ENCODE results near the gene TEX51. TPM values are rescaled to one million over a fixed set of nuclear protein-coding genes. Genes with fewer than 3 reads are reported as not detected.

TEX51 gene
- total RNA-seq, 2 donors from 2014 or later, result not detected

GRCh38 chr2:126912201-126912600 lies 13.5 kb downstream of the TEX51 start:
- intact Hi-C loops (cut with DNase I), result no loop called here
- no peaks in the 10 kb centered on the region for H3K36me3 ChIP-seq
- TF ChIP-seq CTCF (IDR thresholded peaks at IDR 0.05), result no peak

GRCh38 chr2:126913329-126913728 lies 14.6 kb downstream of the TEX51 start:
- H3K9ac ChIP-seq (ENCODE audit: low read depth in 2 of 2, low read length in 2 of 2), result no peak overlapping the region
- intact Hi-C loops (cut with DNase I), result no loop called here
- H3K27ac ChIP-seq, result no peak overlapping the region
- DNase-seq, result peak; percentile 7
- no peaks in the 10 kb centered on the region for H3K36me3 ChIP-seq
- TF ChIP-seq CTCF (IDR thresholded peaks at IDR 0.05), result no peak
- H3K27me3 ChIP-seq, result no peaks in the 10 kb centered on the region
- H3K9me3 ChIP-seq, result no peaks in the 10 kb centered on the region
- no peak overlapping the region for H3K4me3 ChIP-seq
- H3K4me1 ChIP-seq, result no peaks in the 10 kb centered on the region

More at GRCh38 chr2:126912201-126912600, 13.5 kb downstream of the TEX51 start:
- H3K27ac ChIP-seq, result no peak overlapping the region
- H3K4me1 ChIP-seq, result no peaks in the 10 kb centered on the region
- H3K27me3 ChIP-seq, result no peaks in the 10 kb centered on the region
- H3K4me3 ChIP-seq, result no peak overlapping the region
- DNase-seq, result peak; percentile 6
- H3K9me3 ChIP-seq, result no peaks in the 10 kb centered on the region
- no peak overlapping the region for H3K9ac ChIP-seq (ENCODE audit: low read depth in 2 of 2, low read length in 2 of 2)

- Histone ChIP-seq H3K9me3 (no peaks in the 10 kb centered on the region), H3K9ac (ENCODE audit: low read depth in 2 of 2, low read length in 2 of 2) (no peak overlapping the region), H3K27ac (no peak overlapping the region), H3K27me3 (no peaks in the 10 kb centered on the region), H3K36me3 (no peaks in the 10 kb centered on the region), H3K4me3 (no peak overlapping the region), H3K4me1 (no peaks in the 10 kb centered on the region)
- intact Hi-C loops (cut with DNase I), result no loop called here
- TF ChIP-seq CTCF (IDR thresholded peaks at IDR 0.05), result no peak
- DNase-seq, result no peak
Observed at GRCh38 chr2:126913881-126914615, 15.4 kb downstream of the TEX51 start.

GRCh38 chr2:126914811-126915500 lies 16.3 kb downstream of the TEX51 start:
- Histone ChIP-seq H3K9ac (ENCODE audit: low read depth in 2 of 2, low read length in 2 of 2) (no peak overlapping the region), H3K4me1 (no peaks in the 10 kb centered on the region), H3K27ac (no peak overlapping the region), H3K27me3 (no peaks in the 10 kb centered on the region), H3K9me3 (no peaks in the 10 kb centered on the region), H3K4me3 (no peak overlapping the region), H3K36me3 (no peaks in the 10 kb centered on the region)
- no peak for TF ChIP-seq CTCF (IDR thresholded peaks at IDR 0.05)
- intact Hi-C loops (cut with DNase I), result no loop called here
- DNase-seq, result peak; percentile 12

- peak; percentile 8 for DNase-seq
- TF ChIP-seq CTCF (IDR thresholded peaks at IDR 0.05), result no peak
- H3K4me1 ChIP-seq, result no peaks in the 10 kb centered on the region
- intact Hi-C loops (cut with DNase I), result no loop called here
- no peaks in the 10 kb centered on the region for H3K9me3 ChIP-seq
- no peak overlapping the region for H3K9ac ChIP-seq (ENCODE audit: low read depth in 2 of 2, low read length in 2 of 2)
- no peaks in the 10 kb centered on the region for H3K36me3 ChIP-seq
- no peaks in the 10 kb centered on the region for H3K27me3 ChIP-seq
- H3K4me3 ChIP-seq, result no peak overlapping the region
- no peak overlapping the region for H3K27ac ChIP-seq
Observed at GRCh38 chr2:126915903-126916302, 17.2 kb downstream of the TEX51 start.

All from colonic mucosa (tissue), 4 donors.